PC-9 (cell line): ENCODE results near the gene E2F3.

Experiments
- CTCF ChIP-seq: fragments of 200-600 bp; sonication (generic); conservative IDR thresholded peaks from 2 replicates; pipeline ENCODE4 v1.6.1; 2017; ENCODE audit warnings: mixed run types, antibody characterized with exemption, mild to moderate bottlenecking, moderate library complexity
- EZH2 ChIP-seq: fragments of 200-600 bp; sonication (generic); IDR thresholded peaks from 2 replicates; pipeline ENCODE4 v1.8.0; 2017; ENCODE audit warnings: antibody characterized with exemption, low read depth

DNA sequence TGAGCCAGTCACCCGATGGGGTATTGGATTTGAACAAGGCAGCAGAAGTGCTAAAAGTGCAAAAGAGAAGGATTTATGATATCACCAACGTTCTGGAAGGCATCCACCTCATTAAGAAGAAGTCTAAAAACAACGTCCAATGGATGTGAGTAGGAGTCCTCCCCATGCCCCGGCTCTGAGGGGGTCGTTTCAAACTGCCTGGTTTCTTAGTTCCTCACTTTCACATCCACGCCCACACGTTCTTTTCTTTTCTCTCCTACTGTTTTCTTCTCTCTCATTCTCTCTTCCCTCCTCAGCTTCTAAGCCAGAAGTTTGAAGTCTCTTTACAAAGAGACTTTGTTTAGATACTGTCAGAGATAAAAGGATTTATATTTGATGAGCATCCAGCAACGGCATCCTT is 79.6 kb downstream of the E2F3 start:
- TF ChIP-seq CTCF (no peak), EZH2 (no peak)
